Endothelial cell of umbilical vein (primary cell): ENCODE data around the gene SLC5A3. TPM values are rescaled to one million over a fixed set of nuclear protein-coding genes. Genes with fewer than 3 reads are reported as not detected.

Experiments used
- BruUV-seq: library from RNA; stranded (reverse); fragments of 400-500 nt; replicated peaks from 2 replicates; lab custom pipeline; 2021; lab: Mats Ljungman, UMichigan
- CTCF ChIA-PET: fragments of 300-600, 350-600 bp; sonication (Branson Sonifier 250); formaldehyde crosslinking; loops from one replicate; lab custom pipeline; 2021; ENCODE audit warnings: antibody characterized with exemption, inconsistent platforms; lab: Charles Lee
- POLR2A ChIA-PET: fragments of 300-600, 350-600 bp; sonication (Branson Sonifier 250); formaldehyde crosslinking; loops from one replicate; lab custom pipeline; 2021; ENCODE audit warnings: antibody characterized with exemption, inconsistent platforms; lab: Charles Lee
- DNase-seq: peaks from one replicate; pipeline ENCODE4 v3.0.0-alpha.2; 2011; ENCODE audit warnings: low read depth, low spot score
- FAIRE-seq: peaks from 2 replicates; lab custom pipeline; 2011; peaks lifted over from hg19 to GRCh38; lab: Jason Lieb, UNC
- H2AFZ ChIP-seq: 2 replicates; pipeline ENCODE4 v1.6.0; 2012; ENCODE audit warnings: low read depth, low read length, control low read depth, inconsistent platforms
- H3K27ac ChIP-seq: 2 replicates; pipeline ENCODE4 v1.5.1; 2011; ENCODE audit warnings: low read depth, mild to moderate bottlenecking, control low read depth, low read length, moderate library complexity; ENCODE audit not compliant: insufficient read depth
- H3K27me3 ChIP-seq, 2 experiments: 2 replicates each; pipeline versions ENCODE4 v1.6.0 to v1.6.1; 2011; ENCODE audit warnings: low read length in 2 of 2, mixed read lengths in 1 of 2; ENCODE audit not compliant: control insufficient read depth in 2 of 2, insufficient read depth in 2 of 2
- H3K36me3 ChIP-seq, 2 experiments: 2 replicates in 1 of 2; 3 replicates in 1 of 2; pipeline ENCODE4 v1.5.1; 2011; ENCODE audit warnings: low read length in 2 of 2, mild to moderate bottlenecking in 1 of 2, moderate library complexity in 1 of 2; ENCODE audit not compliant: control insufficient read depth in 2 of 2, insufficient read depth in 2 of 2; ENCODE audit errors: extremely low read depth in 1 of 2
- H3K4me1 ChIP-seq: 3 replicates; pipeline ENCODE4 v1.5.1; 2011; ENCODE audit warnings: mild to moderate bottlenecking, low read length; ENCODE audit not compliant: control insufficient read depth, insufficient read depth; ENCODE audit errors: extremely low read depth
- H3K4me2 ChIP-seq: 2 replicates; pipeline ENCODE4 v1.6.1; 2011; ENCODE audit warnings: low read length, control low read depth, mixed read lengths; ENCODE audit not compliant: insufficient read depth
- H3K4me3 ChIP-seq, 3 experiments: fragments of 200-600 bp in 1 of 3; sonication (generic), shearing (Covaris generic) in 1 of 3; replicated peaks in 1 of 3; 2 replicates each; pipeline ENCODE4 v1.5.1; 2011 to 2016; ENCODE audit warnings: control low read depth in 3 of 3, low read length in 3 of 3, mild to moderate bottlenecking in 2 of 3, inconsistent platforms in 1 of 3, low read depth in 1 of 3, moderate library complexity in 1 of 3; ENCODE audit not compliant: insufficient read depth in 1 of 3
- H3K79me2 ChIP-seq: 2 replicates; pipeline ENCODE4 v1.6.0; 2012; ENCODE audit warnings: low read length, inconsistent platforms; ENCODE audit not compliant: control insufficient read depth, insufficient read depth
- H3K9ac ChIP-seq: replicated peaks from 2 replicates; pipeline ENCODE3; 2011; ENCODE audit warnings: low read length, control low read depth; ENCODE audit not compliant: insufficient read depth; ENCODE audit errors: extremely low read depth
- H3K9me1 ChIP-seq: replicated peaks from 3 replicates; pipeline ENCODE4 v1.6.0; 2011; ENCODE audit warnings: mild to moderate bottlenecking, low read length; ENCODE audit not compliant: control insufficient read depth, insufficient read depth; ENCODE audit errors: extremely low read depth
- H3K9me3 ChIP-seq: replicated peaks from 2 replicates; pipeline ENCODE4 v1.5.1; 2012; ENCODE audit warnings: low read length, inconsistent platforms; ENCODE audit not compliant: control insufficient read depth, insufficient read depth
- H4K20me1 ChIP-seq: replicated peaks from 2 replicates; pipeline ENCODE3; 2011; ENCODE audit warnings: mild to moderate bottlenecking, low read length; ENCODE audit not compliant: control insufficient read depth, insufficient read depth; ENCODE audit errors: extremely low read depth
- EZH2 ChIP-seq: IDR thresholded peaks from 2 replicates; pipeline ENCODE4 v1.6.1; 2012; ENCODE audit warnings: borderline replicate concordance, low read depth, mild to moderate bottlenecking, moderate library complexity, low read length, inconsistent platforms; ENCODE audit not compliant: severe bottlenecking
- FOS ChIP-seq: IDR thresholded peaks from 2 replicates; pipeline ENCODE4 v1.6.1; 2011; ENCODE audit warnings: mild to moderate bottlenecking, low read length, moderate library complexity, borderline replicate concordance; ENCODE audit not compliant: insufficient read depth
- GATA2 ChIP-seq: IDR thresholded peaks from 2 replicates; pipeline ENCODE4 v1.7.0; 2011; ENCODE audit warnings: low read depth, mild to moderate bottlenecking, moderate library complexity, mixed read lengths, low read length; ENCODE audit not compliant: insufficient read length, insufficient read depth
- JUN ChIP-seq: IDR thresholded peaks from 2 replicates; pipeline ENCODE4 v1.6.1; 2011; ENCODE audit warnings: borderline replicate concordance, low read depth; ENCODE audit not compliant: insufficient read length, insufficient read depth
- MYC ChIP-seq: IDR thresholded peaks from one replicate; pipeline ENCODE4 v1.6.1; 2011; ENCODE audit warnings: mild to moderate bottlenecking, low read depth, low read length
- POLR2A ChIP-seq: IDR thresholded peaks from 2 replicates; pipeline ENCODE4 v1.6.1; 2012; ENCODE audit warnings: low read depth, mild to moderate bottlenecking, control low read depth, low read length
- POLR2AphosphoS5 ChIP-seq: IDR thresholded peaks from 2 replicates; pipeline ENCODE4 v1.6.1; 2012; ENCODE audit warnings: low read depth, mild to moderate bottlenecking, control low read depth, low read length, moderate library complexity; ENCODE audit not compliant: insufficient read depth
- dilution Hi-C: fragments of 300-500 bp; cut with MboI; formaldehyde crosslinking; loops from one replicate; pipeline ENCODE4 v1.15.0; 2019; ENCODE audit warnings: low sequenced_read_pairs; ENCODE audit not compliant: extremely low pct_ligation_motif_present
- intact Hi-C: fragments of 100-400 bp; cut with micrococcal nuclease; formaldehyde crosslinking; loops from one replicate; pipeline ENCODE4 v1.10.0; 2022
- polyA plus RNA-seq, 4 experiments: library from polyadenylated mRNA; depleted of rRNA in 3 of 4; stranded (reverse) in 3 of 4; unstranded in 1 of 4; fragments of >200 nt; gene quantifications; 2 replicates each; pipeline versions ENCODE4 v1.2.1 to v1.2.3, GENCODE V29; 2011 to 2012; ENCODE audit warnings: missing spikeins in 1 of 4
- total RNA-seq: library from RNA; stranded (reverse); gene quantifications from 2 replicates; pipeline ENCODE4 v1.2.3, GENCODE V29; 2021
- TF ChIP-seq, protein P1 (sequence below): IDR thresholded peaks from 2 replicates; pipeline ENCODE4 v1.6.1; 2011; ENCODE audit not compliant: insufficient read depth, insufficient read length
- TF ChIP-seq, protein P2 (sequence below), 2 donors: IDR thresholded peaks; 1 replicate in 1 of 2; 2 replicates in 1 of 2; pipeline ENCODE4 v1.5.1; 2011; ENCODE audit warnings: low read length in 2 of 2, mild to moderate bottlenecking in 2 of 2, moderate library complexity in 2 of 2, control low read depth in 1 of 2, inconsistent platforms in 1 of 2, low read depth in 1 of 2; ENCODE audit not compliant: insufficient read depth in 1 of 2; ENCODE audit errors: extremely low read depth in 1 of 2

The SLC5A3 gene
- total and polyA plus RNA-seq, 2 donors (not counting 3 experiments of a cell fraction or from before 2014, with no cell fraction given) = 1.6 to 8.0 TPM

DNA sequence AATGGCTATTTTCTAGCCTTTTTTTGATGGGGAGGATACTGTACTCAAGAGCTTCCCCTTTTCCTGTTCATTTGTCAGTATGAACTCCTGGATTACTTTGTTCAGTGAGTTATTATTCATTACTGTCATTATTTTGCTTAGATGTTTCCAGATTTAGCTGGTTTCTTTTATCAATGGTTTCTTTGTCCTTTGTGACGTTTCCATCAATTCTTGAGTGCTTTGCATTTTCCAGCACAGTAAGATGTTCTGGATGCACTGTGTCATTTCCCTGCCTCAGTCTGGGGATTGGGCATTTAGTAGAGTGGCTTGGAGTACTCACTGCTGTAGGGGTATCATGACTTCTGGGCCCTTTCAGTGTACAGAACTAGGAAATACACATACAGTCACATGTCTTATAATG is 34.2 kb downstream of the SLC5A3 start:
- Histone ChIP-seq H2AFZ (no peak overlapping the region), H3K79me2 (no peaks in the 10 kb centered on the region), H3K9me1 (no peaks in the 10 kb centered on the region), H3K4me3 (no peak overlapping the region), H3K36me3 (no peaks in the 10 kb centered on the region), H3K27ac (no peak overlapping the region), H4K20me1 (no peaks in the 10 kb centered on the region), H3K9ac (no peak overlapping the region), H3K9me3 (no peaks in the 10 kb centered on the region), H3K4me2 (no peak overlapping the region), H3K4me1 (no peaks in the 10 kb centered on the region), H3K27me3 (no peaks in the 10 kb centered on the region)
- dilution Hi-C loops (no loop called here), intact Hi-C loops (no loop called here)
- CTCF ChIA-PET = no interaction called here
- FAIRE-seq (no peak), DNase-seq (no peak)
- BruUV-seq = no TSS peak
- POLR2A ChIA-PET = no interaction called here
- TF ChIP-seq, protein P1, sequence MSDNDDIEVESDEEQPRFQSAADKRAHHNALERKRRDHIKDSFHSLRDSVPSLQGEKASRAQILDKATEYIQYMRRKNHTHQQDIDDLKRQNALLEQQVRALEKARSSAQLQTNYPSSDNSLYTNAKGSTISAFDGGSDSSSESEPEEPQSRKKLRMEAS = no peak
- TF ChIP-seq, protein P2, sequence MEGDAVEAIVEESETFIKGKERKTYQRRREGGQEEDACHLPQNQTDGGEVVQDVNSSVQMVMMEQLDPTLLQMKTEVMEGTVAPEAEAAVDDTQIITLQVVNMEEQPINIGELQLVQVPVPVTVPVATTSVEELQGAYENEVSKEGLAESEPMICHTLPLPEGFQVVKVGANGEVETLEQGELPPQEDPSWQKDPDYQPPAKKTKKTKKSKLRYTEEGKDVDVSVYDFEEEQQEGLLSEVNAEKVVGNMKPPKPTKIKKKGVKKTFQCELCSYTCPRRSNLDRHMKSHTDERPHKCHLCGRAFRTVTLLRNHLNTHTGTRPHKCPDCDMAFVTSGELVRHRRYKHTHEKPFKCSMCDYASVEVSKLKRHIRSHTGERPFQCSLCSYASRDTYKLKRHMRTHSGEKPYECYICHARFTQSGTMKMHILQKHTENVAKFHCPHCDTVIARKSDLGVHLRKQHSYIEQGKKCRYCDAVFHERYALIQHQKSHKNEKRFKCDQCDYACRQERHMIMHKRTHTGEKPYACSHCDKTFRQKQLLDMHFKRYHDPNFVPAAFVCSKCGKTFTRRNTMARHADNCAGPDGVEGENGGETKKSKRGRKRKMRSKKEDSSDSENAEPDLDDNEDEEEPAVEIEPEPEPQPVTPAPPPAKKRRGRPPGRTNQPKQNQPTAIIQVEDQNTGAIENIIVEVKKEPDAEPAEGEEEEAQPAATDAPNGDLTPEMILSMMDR (IDR thresholded peaks at IDR 0.05; ENCODE audit: extremely low read depth in 1 of 2, insufficient read depth in 1 of 2, low read depth in 1 of 2, low read length in 2 of 2) = no peak
- TF ChIP-seq MYC = no peak
- no peak for TF ChIP-seq POLR2A
- no peak for TF ChIP-seq JUN
- no peak for TF ChIP-seq FOS
- no peak for TF ChIP-seq POLR2AphosphoS5
- no peak for TF ChIP-seq EZH2
- TF ChIP-seq GATA2 = no peak
